B cell (primary cell): ENCODE results near the gene EMC6. TPM values are rescaled to one million over a fixed set of nuclear protein-coding genes. Genes with fewer than 3 reads are reported as not detected.
"Not testable (repeated sequence)": the region's sequence is repeated elsewhere in the genome, so short reads cannot be mapped to it uniquely, and the experiment has no call there.

ENCODE experiments used
- ATAC-seq: fragments of 200-7000 bp; cut with Tn5 transposase; one replicate; pipeline ENCODE4 v1.10.0; 2021; ENCODE audit warnings: low read depth, mild to moderate bottlenecking, moderate number of reproducible peaks, moderate library complexity
- CTCF ChIA-PET: fragments of 350-600 bp; sonication (Branson Sonifier 250); formaldehyde crosslinking; loops from one replicate; lab custom pipeline; 2021; ENCODE audit warnings: antibody characterized with exemption, inconsistent platforms; lab: Charles Lee
- POLR2A ChIA-PET: fragments of 350-600 bp; sonication (Branson Sonifier 250); formaldehyde crosslinking; loops from one replicate; lab custom pipeline; 2021; ENCODE audit warnings: antibody characterized with exemption; lab: Charles Lee
- DNase-seq: peaks from one replicate; pipeline ENCODE4 v3.0.0; 2013
- H2AFZ ChIP-seq: 2 replicates; pipeline ENCODE4 v1.6.1; 2012; ENCODE audit warnings: mild to moderate bottlenecking, low read depth, low read length; ENCODE audit not compliant: insufficient read depth, poor library complexity, severe bottlenecking
- H3K27ac ChIP-seq, 2 donors: 1 replicate in 1 of 2; 2 replicates in 1 of 2; pipeline ENCODE4 v1.5.1; 2012 to 2013; ENCODE audit warnings: low read length in 2 of 2, mild to moderate bottlenecking in 2 of 2, moderate library complexity in 1 of 2
- H3K27me3 ChIP-seq, 4 experiments: fragments of 200-600 bp in 1 of 4; sonication (generic) in 1 of 4; replicated peaks in 1 of 4; 1 replicate in 2 of 4; 2 replicates in 2 of 4; pipeline versions ENCODE4 v1.6.1 to v1.7.0; 2013 to 2016; ENCODE audit warnings: low read length in 3 of 4, mild to moderate bottlenecking in 2 of 4, mixed read lengths in 1 of 4, moderate library complexity in 1 of 4; ENCODE audit not compliant: insufficient read depth in 4 of 4, control insufficient read depth in 3 of 4; ENCODE audit errors: control extremely low read depth in 1 of 4
- H3K36me3 ChIP-seq, 2 experiments: replicated peaks in 1 of 2; 1 replicate in 1 of 2; 2 replicates in 1 of 2; pipeline versions ENCODE4 v1.6.1 to v1.7.1; 2013; ENCODE audit warnings: low read length in 1 of 2; ENCODE audit not compliant: insufficient read depth in 2 of 2, control insufficient read depth in 1 of 2; ENCODE audit errors: control extremely low read depth in 1 of 2, extremely low read depth in 1 of 2
- H3K4me1 ChIP-seq, 2 donors: fragments of 200-600 bp in 1 of 2; sonication (generic) in 1 of 2; 1 replicate in 1 of 2; 2 replicates in 1 of 2; pipeline versions ENCODE4 v1.5.1 to v1.6.1; 2013 to 2017; ENCODE audit warnings: low read length in 2 of 2; ENCODE audit not compliant: control insufficient read depth in 2 of 2, insufficient read depth in 2 of 2
- H3K4me2 ChIP-seq: replicated peaks from 2 replicates; pipeline ENCODE3; 2012; ENCODE audit warnings: mild to moderate bottlenecking, low read depth, low read length; ENCODE audit not compliant: poor library complexity, severe bottlenecking
- H3K4me3 ChIP-seq, 5 experiments: fragments of 200-600 bp in 1 of 5; sonication (generic) in 1 of 5; 1 replicate in 3 of 5; 2 replicates in 2 of 5; pipeline versions ENCODE4 v1.5.1 to v1.7.0; 2011 to 2016; ENCODE audit warnings: low read length in 4 of 5, mild to moderate bottlenecking in 4 of 5, low read depth in 2 of 5, control low read depth in 1 of 5, moderate library complexity in 1 of 5; ENCODE audit not compliant: insufficient read depth in 1 of 5; ENCODE audit errors: control extremely low read depth in 1 of 5, extremely low read depth in 1 of 5
- H3K79me2 ChIP-seq: fragments of 200-600 bp; sonication (generic); one replicate; pipeline ENCODE4 v1.6.0; 2016; ENCODE audit warnings: low read length; ENCODE audit not compliant: control insufficient read depth, insufficient read depth
- H3K9ac ChIP-seq: fragments of 200-600 bp; sonication (generic); 2 replicates; pipeline ENCODE4 v1.6.1; 2017; ENCODE audit warnings: mild to moderate bottlenecking, low read length, moderate library complexity
- H3K9me3 ChIP-seq, 3 donors: one replicate each; pipeline versions ENCODE4 v1.6.1 to v1.7.1; 2013; ENCODE audit warnings: low read length in 2 of 3; ENCODE audit not compliant: control insufficient read depth in 2 of 3, insufficient read depth in 1 of 3; ENCODE audit errors: control extremely low read depth in 1 of 3
- H4K20me1 ChIP-seq: 2 replicates; pipeline ENCODE4 v1.6.0; 2012; ENCODE audit warnings: mild to moderate bottlenecking, low read length; ENCODE audit not compliant: insufficient read depth, control insufficient read depth, poor library complexity, severe bottlenecking
- H3K27ac Mint-ChIP-seq: one replicate; pipeline ENCODE4 v1.8.0; 2021; ENCODE audit warnings: mixed read lengths
- H3K27me3 Mint-ChIP-seq: one replicate; pipeline ENCODE4 v1.8.0; 2021; ENCODE audit warnings: mixed read lengths
- H3K4me1 Mint-ChIP-seq: one replicate; pipeline ENCODE4 v1.8.0; 2021; ENCODE audit warnings: mixed read lengths
- H3K4me3 Mint-ChIP-seq: one replicate; pipeline ENCODE4 v1.8.0; 2021; ENCODE audit warnings: mixed read lengths
- H3K9me3 Mint-ChIP-seq: one replicate; pipeline ENCODE4 v1.8.0; 2022; ENCODE audit warnings: mixed read lengths; ENCODE audit not compliant: insufficient read depth
- EZH2 ChIP-seq: IDR thresholded peaks from 2 replicates; pipeline ENCODE4 v1.6.1; 2012; ENCODE audit warnings: borderline replicate concordance, low read depth, mild to moderate bottlenecking, moderate library complexity, low read length; ENCODE audit not compliant: insufficient read depth, poor library complexity, severe bottlenecking
- WGBS: methylation state at CpG from one replicate; pipeline ENCODE4 v1.1.5; 2013; ENCODE audit warnings: missing lambda C conversion rate; ENCODE audit not compliant: insufficient coverage; 5-methylcytosine and 5-hydroxymethylcytosine counted together
- intact Hi-C: fragments of 100-400 bp; cut with micrococcal nuclease; formaldehyde crosslinking; loops from one replicate; pipeline ENCODE4 v1.10.0; 2022
- polyA plus RNA-seq: library from polyadenylated mRNA; depleted of rRNA; stranded (reverse); fragments of >200 nt; gene quantifications from 2 replicates; pipeline ENCODE4 v1.2.3, GENCODE V29; 2012
- total RNA-seq, 2 donors: library from RNA; stranded (reverse); fragments of 120-200 nt in 1 of 2; gene quantifications; 1 replicate in 1 of 2; 2 replicates in 1 of 2; pipeline versions ENCODE4 v1.2.3 to v1.2.4, GENCODE V29; 2013 to 2022
- TF ChIP-seq, protein P1 (sequence below): fragments of 200-600 bp; IDR thresholded peaks from one replicate; pipeline ENCODE4 v1.8.0; 2022; ENCODE audit warnings: antibody characterized with exemption, mild to moderate bottlenecking

Gene EMC6
- total and polyA plus RNA-seq, 2 donors (not counting 1 experiment from before 2014, with no cell fraction given): 21.1 to 23.4 TPM

DNA sequence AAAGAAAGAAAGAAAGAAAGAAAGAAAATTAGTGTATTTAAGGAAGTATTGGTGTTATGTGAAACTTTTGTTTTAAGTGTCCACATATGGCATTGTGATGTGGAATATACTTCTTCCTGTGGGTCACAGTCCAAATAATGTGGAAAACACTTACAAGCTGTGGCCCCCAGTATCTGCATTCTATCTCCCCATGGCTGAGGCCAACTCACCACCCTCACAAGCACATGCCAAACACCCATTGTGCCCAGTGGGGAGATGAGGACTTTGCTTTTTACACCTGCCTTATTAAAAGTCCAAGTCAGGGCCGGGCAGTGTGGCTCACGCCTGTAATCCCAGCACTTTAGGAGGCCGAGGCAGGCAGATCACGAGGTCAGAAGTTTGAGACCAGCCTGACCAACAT is 31.3 kb downstream of the EMC6 start:
- H3K4me1 ChIP-seq: peaks cover 34 to 50% of the 10 kb centered on the region in 2 donors
- H3K79me2 ChIP-seq: peaks cover 28% of the 10 kb centered on the region
- ChIA-PET POLR2A (interaction anchor here (0.7 kb wide), 1 partner anchor 11 kb away, joined by 5 read pairs; no protein-coding TSS in a partner anchor), CTCF (interaction anchor here (0.5 to 1.1 kb wide), 3 partner anchors 9 to 164 kb away, joined by 3 read pairs; no protein-coding TSS in a partner anchor)
- ATAC-seq (no peak), DNase-seq (no peak)
- no peak overlapping the region for H3K4me2 ChIP-seq
- peaks cover 52% of the 10 kb centered on the region for H3K4me1 Mint-ChIP-seq
- H3K36me3 ChIP-seq: no peaks in the 10 kb centered on the region
- H3K9me3 Mint-ChIP-seq: no peaks in the 10 kb centered on the region
- no peaks in the 10 kb centered on the region for H3K27me3 Mint-ChIP-seq
- peaks cover 0 to 8% (median 6%) of the 10 kb centered on the region in 3 donors for H3K9me3 ChIP-seq
- no peak overlapping the region for H3K27ac Mint-ChIP-seq
- no peak overlapping the region for H3K4me3 Mint-ChIP-seq
- H3K27ac ChIP-seq: no peak overlapping the region
- no peak overlapping the region for H3K9ac ChIP-seq
- no peak for TF ChIP-seq EZH2
- TF ChIP-seq, protein P1, sequence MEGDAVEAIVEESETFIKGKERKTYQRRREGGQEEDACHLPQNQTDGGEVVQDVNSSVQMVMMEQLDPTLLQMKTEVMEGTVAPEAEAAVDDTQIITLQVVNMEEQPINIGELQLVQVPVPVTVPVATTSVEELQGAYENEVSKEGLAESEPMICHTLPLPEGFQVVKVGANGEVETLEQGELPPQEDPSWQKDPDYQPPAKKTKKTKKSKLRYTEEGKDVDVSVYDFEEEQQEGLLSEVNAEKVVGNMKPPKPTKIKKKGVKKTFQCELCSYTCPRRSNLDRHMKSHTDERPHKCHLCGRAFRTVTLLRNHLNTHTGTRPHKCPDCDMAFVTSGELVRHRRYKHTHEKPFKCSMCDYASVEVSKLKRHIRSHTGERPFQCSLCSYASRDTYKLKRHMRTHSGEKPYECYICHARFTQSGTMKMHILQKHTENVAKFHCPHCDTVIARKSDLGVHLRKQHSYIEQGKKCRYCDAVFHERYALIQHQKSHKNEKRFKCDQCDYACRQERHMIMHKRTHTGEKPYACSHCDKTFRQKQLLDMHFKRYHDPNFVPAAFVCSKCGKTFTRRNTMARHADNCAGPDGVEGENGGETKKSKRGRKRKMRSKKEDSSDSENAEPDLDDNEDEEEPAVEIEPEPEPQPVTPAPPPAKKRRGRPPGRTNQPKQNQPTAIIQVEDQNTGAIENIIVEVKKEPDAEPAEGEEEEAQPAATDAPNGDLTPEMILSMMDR: no peak
- H4K20me1 ChIP-seq: peaks cover 8% of the 10 kb centered on the region
- H3K27me3 ChIP-seq: no peaks in the 10 kb centered on the region
- intact Hi-C loops: loop anchor here (1.0 kb wide), 1 partner anchor 11 kb away; no protein-coding TSS in a partner anchor
- 94% methylated on average over 4 of the region's 4 CpGs for WGBS
- H3K4me3 ChIP-seq: no peak overlapping the region
- H2AFZ ChIP-seq: no peak overlapping the region

- H3K9ac ChIP-seq, H3K27me3 ChIP-seq, H3K36me3 ChIP-seq, ATAC-seq, H3K9me3 Mint-ChIP-seq, H3K27ac ChIP-seq, H3K27me3 Mint-ChIP-seq, intact Hi-C loops, H4K20me1 ChIP-seq, H3K4me3 Mint-ChIP-seq, H3K4me3 ChIP-seq, H3K9me3 ChIP-seq, DNase-seq, H2AFZ ChIP-seq: not testable (repeated sequence)
- POLR2A ChIA-PET: interaction anchor here (0.6 to 3.2 kb wide), 2 partner anchors 9 to 18 kb away, joined by 5 to 14 read pairs; no protein-coding TSS in a partner anchor
- Histone ChIP-seq H3K4me1 (peaks cover 34 to 48% of the 10 kb centered on the region in 2 donors), H3K4me2 (peak overlapping the region; percentile 30), H3K79me2 (peaks cover 14% of the 10 kb centered on the region)
- WGBS: 98% methylated on average over 4 of the region's 7 CpGs
- Mint-ChIP-seq H3K4me1 (peaks cover 56% of the 10 kb centered on the region), H3K27ac (peak overlapping the region; percentile 71)
- CTCF ChIA-PET: interaction anchor here (0.6 to 1.4 kb wide), 5 partner anchors 9 to 396 kb away, joined by 3 to 7 read pairs (median 4); no protein-coding TSS in a partner anchor
Observed at GRCh38 chr17:3702041-3702539, 33.5 kb downstream of the EMC6 start.
